ENCODE data around the gene ADGRV1.

Gene ADGRV1

DNA sequence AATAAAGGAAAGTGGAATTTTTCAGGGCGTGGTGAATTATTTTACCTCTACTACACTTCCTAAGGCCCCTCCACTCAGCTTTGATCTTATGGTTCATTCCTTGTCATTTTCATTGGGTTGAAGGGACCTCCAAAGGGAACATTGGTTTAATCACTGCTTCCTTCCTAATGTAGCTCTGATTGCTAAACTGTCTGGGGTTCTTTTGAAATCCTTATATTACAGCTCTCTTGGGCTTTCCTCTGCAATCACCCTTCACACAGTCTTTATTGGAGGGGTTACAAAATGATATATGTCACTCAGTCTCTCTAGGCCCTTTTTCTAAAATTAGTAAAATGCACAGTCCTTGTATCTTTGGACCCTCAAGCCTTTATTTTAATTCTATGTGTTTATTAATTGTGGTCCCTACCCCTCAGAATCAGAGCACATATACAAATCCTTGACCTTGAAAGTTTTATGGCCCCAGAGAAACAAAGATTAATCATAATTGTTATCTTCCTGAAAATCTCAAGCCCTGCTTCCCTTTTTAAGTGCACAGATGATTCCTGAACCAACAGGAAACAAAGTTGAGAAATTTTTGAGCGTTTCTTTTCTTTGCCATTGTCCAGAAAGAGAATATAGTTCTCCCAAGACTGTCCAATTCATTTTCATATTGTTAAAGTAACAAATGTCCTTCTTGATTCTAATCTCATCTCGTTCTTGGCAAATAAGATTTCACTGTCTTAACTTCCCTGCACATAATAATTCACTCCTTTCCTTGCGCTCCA, 494.6 kb downstream of the ADGRV1 start:
- TF ChIP-seq, protein P1, sequence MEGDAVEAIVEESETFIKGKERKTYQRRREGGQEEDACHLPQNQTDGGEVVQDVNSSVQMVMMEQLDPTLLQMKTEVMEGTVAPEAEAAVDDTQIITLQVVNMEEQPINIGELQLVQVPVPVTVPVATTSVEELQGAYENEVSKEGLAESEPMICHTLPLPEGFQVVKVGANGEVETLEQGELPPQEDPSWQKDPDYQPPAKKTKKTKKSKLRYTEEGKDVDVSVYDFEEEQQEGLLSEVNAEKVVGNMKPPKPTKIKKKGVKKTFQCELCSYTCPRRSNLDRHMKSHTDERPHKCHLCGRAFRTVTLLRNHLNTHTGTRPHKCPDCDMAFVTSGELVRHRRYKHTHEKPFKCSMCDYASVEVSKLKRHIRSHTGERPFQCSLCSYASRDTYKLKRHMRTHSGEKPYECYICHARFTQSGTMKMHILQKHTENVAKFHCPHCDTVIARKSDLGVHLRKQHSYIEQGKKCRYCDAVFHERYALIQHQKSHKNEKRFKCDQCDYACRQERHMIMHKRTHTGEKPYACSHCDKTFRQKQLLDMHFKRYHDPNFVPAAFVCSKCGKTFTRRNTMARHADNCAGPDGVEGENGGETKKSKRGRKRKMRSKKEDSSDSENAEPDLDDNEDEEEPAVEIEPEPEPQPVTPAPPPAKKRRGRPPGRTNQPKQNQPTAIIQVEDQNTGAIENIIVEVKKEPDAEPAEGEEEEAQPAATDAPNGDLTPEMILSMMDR (IDR thresholded peaks at IDR 0.05; ENCODE audit: borderline replicate concordance, control extremely low read depth, extremely low read depth, insufficient read depth, missing control alignments): no peak
- DNase-seq (ENCODE audit: low spot score): no peak
- in situ Hi-C loops (cut with MboI; ENCODE audit: low sequenced_read_pairs, unreplicated experiment): no loop called here

DNA sequence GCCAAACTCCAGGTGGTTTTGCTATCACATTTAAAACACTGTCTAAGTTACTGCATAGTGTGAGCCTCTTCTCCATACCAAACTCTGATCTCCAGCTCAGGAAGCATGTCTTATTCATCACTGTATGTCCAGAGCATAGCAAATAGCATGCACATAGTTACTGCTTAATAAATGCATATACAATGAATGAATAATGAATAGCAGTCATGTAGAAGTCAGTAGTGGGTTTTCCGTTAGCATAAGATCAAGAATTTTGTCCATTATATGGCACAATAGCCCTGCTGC, 495.1 kb downstream of the ADGRV1 start:
- TF ChIP-seq, protein P1 (IDR thresholded peaks at IDR 0.05; ENCODE audit: borderline replicate concordance, control extremely low read depth, extremely low read depth, insufficient read depth, missing control alignments): no peak
- no peak for DNase-seq (ENCODE audit: low spot score)
- in situ Hi-C loops (cut with MboI; ENCODE audit: low sequenced_read_pairs, unreplicated experiment): no loop called here

DNA sequence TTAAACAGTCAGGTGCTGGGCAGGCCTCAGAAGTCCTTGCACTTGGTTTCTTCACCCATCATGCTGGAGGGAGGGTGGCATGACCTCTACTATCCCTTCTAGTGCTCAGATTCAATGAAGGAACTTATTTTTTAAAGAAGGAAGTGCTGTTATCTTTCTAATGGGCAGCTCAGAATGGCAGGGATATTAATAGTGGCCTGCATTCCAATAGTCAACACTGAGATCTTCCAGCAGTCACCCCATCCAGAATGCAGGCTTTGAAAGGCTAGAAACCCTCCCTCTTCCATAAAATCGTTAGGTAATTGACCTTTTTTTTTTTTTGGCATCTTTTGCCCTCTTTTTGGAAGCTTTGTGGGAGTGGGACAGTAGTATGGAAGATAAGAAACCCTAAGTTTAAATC, 499.6 kb downstream of the ADGRV1 start:
- no peak for DNase-seq (ENCODE audit: low spot score)
- in situ Hi-C loops (cut with MboI; ENCODE audit: low sequenced_read_pairs, unreplicated experiment): no loop called here
- TF ChIP-seq, protein P1 (IDR thresholded peaks at IDR 0.05; ENCODE audit: borderline replicate concordance, control extremely low read depth, extremely low read depth, insufficient read depth, missing control alignments): no peak

GRCh38 chr5:91058575-91058974, 500.0 kb downstream of the ADGRV1 start:
- TF ChIP-seq, protein P1 (IDR thresholded peaks at IDR 0.05; ENCODE audit: borderline replicate concordance, control extremely low read depth, extremely low read depth, insufficient read depth, missing control alignments): no peak
- no peak for DNase-seq (ENCODE audit: low spot score)
- in situ Hi-C loops (cut with MboI; ENCODE audit: low sequenced_read_pairs, unreplicated experiment): no loop called here

- DNase-seq (ENCODE audit: low spot score): peak; percentile 56
- TF ChIP-seq, protein P1 (IDR thresholded peaks at IDR 0.05; ENCODE audit: borderline replicate concordance, control extremely low read depth, extremely low read depth, insufficient read depth, missing control alignments): no peak
- in situ Hi-C loops (cut with MboI; ENCODE audit: low sequenced_read_pairs, unreplicated experiment): no loop called here
Observed at GRCh38 chr5:91059409-91059808, 500.8 kb downstream of the ADGRV1 start.

DNA sequence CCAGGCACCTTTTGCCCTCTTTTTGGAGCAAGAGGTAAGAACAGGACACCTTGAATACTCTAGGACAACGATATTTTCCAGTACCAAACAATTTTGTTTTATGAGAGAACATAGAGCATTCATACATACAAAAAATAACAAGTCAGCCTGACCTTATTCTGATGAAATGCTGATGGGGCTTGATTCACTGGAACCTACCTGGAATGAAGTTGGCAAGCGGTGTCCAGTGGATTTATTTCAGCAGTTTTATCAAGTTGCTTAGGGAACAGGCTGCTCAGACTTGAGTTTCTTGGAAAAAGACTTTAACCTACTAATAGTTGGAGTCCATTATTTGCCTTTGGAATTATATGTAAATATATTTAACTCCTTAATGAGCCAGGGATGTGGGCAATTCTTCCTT, 502.5 kb downstream of the ADGRV1 start:
- TF ChIP-seq, protein P1 (IDR thresholded peaks at IDR 0.05; ENCODE audit: borderline replicate concordance, control extremely low read depth, extremely low read depth, insufficient read depth, missing control alignments): no peak
- DNase-seq (ENCODE audit: low spot score): no peak
- in situ Hi-C loops (cut with MboI; ENCODE audit: low sequenced_read_pairs, unreplicated experiment): no loop called here

Measured in GM13976 (cell line).